Gastrocnemius medialis (tissue), 4 donors: ENCODE results near the gene RCAN2. TPM values are rescaled to one million over a fixed set of nuclear protein-coding genes. Genes with fewer than 3 reads are reported as not detected.

ENCODE experiments used
- ATAC-seq, 2 donors: fragments of 150-250 bp; one replicate each; pipeline ENCODE4 v1.9.1; 2016
- DNase-seq, 2 donors: peaks; one replicate each; pipeline ENCODE4 v3.0.0-alpha.2; 2019
- H3K27ac ChIP-seq, 4 donors: fragments of 200-600 bp; sonication (generic); 1 replicate in 1 of 4; 2 replicates in 3 of 4; pipeline ENCODE4 v1.5.1; 2016 to 2018; ENCODE audit warnings: mild to moderate bottlenecking in 2 of 4, moderate library complexity in 1 of 4
- H3K27me3 ChIP-seq, 3 donors: fragments of 200-600 bp; sonication (generic) in 2 of 3; 1 replicate in 1 of 3; 2 replicates in 2 of 3; pipeline versions ENCODE4 v1.5.1 to v1.6.0; 2016 to 2019; ENCODE audit warnings: mild to moderate bottlenecking in 1 of 3, moderate library complexity in 1 of 3
- H3K36me3 ChIP-seq, 2 donors: fragments of 200-600 bp; sonication (generic) in 1 of 2; one replicate each; pipeline ENCODE4 v1.5.1; 2017 to 2018
- H3K4me1 ChIP-seq, 2 donors: fragments of 200-600 bp; sonication (generic) in 1 of 2; one replicate each; pipeline ENCODE4 v1.5.1; 2016 to 2017; ENCODE audit warnings: mild to moderate bottlenecking in 2 of 2
- H3K4me3 ChIP-seq, 4 donors: fragments of 200-600 bp; sonication (generic) in 3 of 4; 1 replicate in 1 of 4; 2 replicates in 3 of 4; pipeline ENCODE4 v1.5.1; 2016 to 2019; ENCODE audit warnings: mild to moderate bottlenecking in 2 of 4
- H3K9me3 ChIP-seq, 3 donors: fragments of 200-600 bp; sonication (generic) in 2 of 3; 1 replicate in 1 of 3; 2 replicates in 2 of 3; pipeline ENCODE4 v1.5.1; 2016 to 2019
- POLR2A ChIP-seq, 2 donors: fragments of 450-650 bp; IDR thresholded peaks; one replicate each; pipeline ENCODE4 v1.6.1; 2017; ENCODE audit warnings: antibody characterized with exemption in 2 of 2, mild to moderate bottlenecking in 2 of 2, moderate library complexity in 2 of 2
- in situ Hi-C, 4 donors: fragments of 200-750 bp; cut with MboI; loops; one replicate each; pipeline versions ENCODE4 v1.15.0 to v1.8.0; 2017; ENCODE audit warnings: low sequenced_read_pairs in 4 of 4
- intact Hi-C: fragments of 100-400 bp; cut with DNase I; formaldehyde crosslinking; loops from one replicate; pipeline ENCODE4 v1.15.1; 2023; ENCODE audit warnings: low total_unique reads
- total RNA-seq, 4 donors: library from RNA; depleted of rRNA; stranded (reverse); fragments of >200 nt; gene quantifications; one replicate each; pipeline versions ENCODE4 v1.1.0 to v1.2.3, GENCODE V29; 2016
- TF ChIP-seq, protein P1 (sequence below), 5 experiments: fragments of 450-650 bp in 3 of 5; fragments of 200-600 bp in 2 of 5; sonication (generic) in 2 of 5; IDR thresholded peaks in 4 of 5; conservative IDR thresholded peaks in 1 of 5; 1 replicate in 4 of 5; 2 replicates in 1 of 5; pipeline ENCODE4 v1.5.1; 2016 to 2019; ENCODE audit warnings: antibody characterized with exemption in 5 of 5, mild to moderate bottlenecking in 3 of 5, moderate library complexity in 3 of 5

The RCAN2 gene
- total RNA-seq, 4 donors from 2014 or later, result 26.2 to 88.8 (median 43.2) TPM

- Histone ChIP-seq H3K4me1 (peaks cover 22 to 47% of the 10 kb centered on the region in 2 donors), H3K36me3 (no peaks in the 10 kb centered on the region), H3K4me3 (no peak overlapping the region), H3K9me3 (peaks cover 0 to 3% (median 0%) of the 10 kb centered on the region in 3 donors), H3K27ac (peak overlapping the region in 2 of 4 donors; percentile 23 to 55), H3K27me3 (no peaks in the 10 kb centered on the region)
- intact Hi-C loops, result no loop called here
- in situ Hi-C loops, result no loop called here
- ATAC-seq, result no peak
- TF ChIP-seq POLR2A (IDR thresholded peaks at IDR 0.05), result no peak
- TF ChIP-seq, protein P1, sequence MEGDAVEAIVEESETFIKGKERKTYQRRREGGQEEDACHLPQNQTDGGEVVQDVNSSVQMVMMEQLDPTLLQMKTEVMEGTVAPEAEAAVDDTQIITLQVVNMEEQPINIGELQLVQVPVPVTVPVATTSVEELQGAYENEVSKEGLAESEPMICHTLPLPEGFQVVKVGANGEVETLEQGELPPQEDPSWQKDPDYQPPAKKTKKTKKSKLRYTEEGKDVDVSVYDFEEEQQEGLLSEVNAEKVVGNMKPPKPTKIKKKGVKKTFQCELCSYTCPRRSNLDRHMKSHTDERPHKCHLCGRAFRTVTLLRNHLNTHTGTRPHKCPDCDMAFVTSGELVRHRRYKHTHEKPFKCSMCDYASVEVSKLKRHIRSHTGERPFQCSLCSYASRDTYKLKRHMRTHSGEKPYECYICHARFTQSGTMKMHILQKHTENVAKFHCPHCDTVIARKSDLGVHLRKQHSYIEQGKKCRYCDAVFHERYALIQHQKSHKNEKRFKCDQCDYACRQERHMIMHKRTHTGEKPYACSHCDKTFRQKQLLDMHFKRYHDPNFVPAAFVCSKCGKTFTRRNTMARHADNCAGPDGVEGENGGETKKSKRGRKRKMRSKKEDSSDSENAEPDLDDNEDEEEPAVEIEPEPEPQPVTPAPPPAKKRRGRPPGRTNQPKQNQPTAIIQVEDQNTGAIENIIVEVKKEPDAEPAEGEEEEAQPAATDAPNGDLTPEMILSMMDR (IDR thresholded peaks at IDR 0.05 in 4 of 5, conservative IDR thresholded peaks at IDR 0.05 in 1 of 5), result no peak
- no peak for DNase-seq
Measured at GRCh38 chr6:46453741-46454316, 37.4 kb downstream of the RCAN2 start.

- Histone ChIP-seq H3K27me3 (no peaks in the 10 kb centered on the region), H3K36me3 (no peaks in the 10 kb centered on the region), H3K4me3 (no peak overlapping the region), H3K27ac (peak overlapping the region in 3 of 4 donors; percentile 3 to 55 (median 23)), H3K9me3 (peaks cover 0 to 3% (median 0%) of the 10 kb centered on the region in 3 donors), H3K4me1 (peaks cover 22 to 47% of the 10 kb centered on the region in 2 donors)
- no peak for DNase-seq
- ATAC-seq, result no peak
- in situ Hi-C loops (no loop called here), intact Hi-C loops (no loop called here)
- TF ChIP-seq, protein P1 (IDR thresholded peaks at IDR 0.05 in 4 of 5, conservative IDR thresholded peaks at IDR 0.05 in 1 of 5), result no peak
- TF ChIP-seq POLR2A (IDR thresholded peaks at IDR 0.05), result no peak
Measured at GRCh38 chr6:46453216-46453615, 38.0 kb downstream of the RCAN2 start.

GRCh38 chr6:46452312-46452917, 38.8 kb downstream of the RCAN2 start:
- H3K27ac ChIP-seq, result peak overlapping the region in 3 of 4 donors; percentile 5 to 55 (median 23)

DNA sequence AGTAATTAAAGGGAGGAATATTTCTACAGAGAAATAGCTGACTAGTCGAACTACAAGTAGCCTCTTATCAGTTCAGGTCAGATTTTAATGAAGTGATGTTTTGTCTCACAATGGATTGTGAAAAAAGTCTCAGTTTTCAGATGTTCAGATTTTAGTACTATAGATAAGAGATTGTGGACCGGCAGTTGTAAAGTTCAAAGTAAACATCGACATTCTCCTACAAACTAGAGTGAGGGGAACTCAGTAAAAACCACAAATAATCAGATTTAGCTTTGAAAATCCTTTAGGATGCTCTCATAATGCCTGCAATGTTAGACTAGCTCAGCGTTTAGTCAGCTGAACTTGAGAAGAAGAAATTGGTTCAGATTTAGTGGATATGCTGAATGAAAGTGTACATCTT, 39.9 kb downstream of the RCAN2 start:
- ATAC-seq, result no peak
- no peaks in the 10 kb centered on the region for H3K36me3 ChIP-seq
- TF ChIP-seq, protein P1 (IDR thresholded peaks at IDR 0.05 in 4 of 5, conservative IDR thresholded peaks at IDR 0.05 in 1 of 5), result no peak
- TF ChIP-seq POLR2A (IDR thresholded peaks at IDR 0.05), result no peak
- in situ Hi-C loops, result no loop called here
- intact Hi-C loops, result no loop called here
- H3K9me3 ChIP-seq, result peaks cover 0 to 6% (median 0%) of the 10 kb centered on the region in 3 donors
- peaks cover 22 to 46% of the 10 kb centered on the region in 2 donors for H3K4me1 ChIP-seq
- no peak overlapping the region for H3K4me3 ChIP-seq
- H3K27ac ChIP-seq, result peak overlapping the region in 2 of 4 donors; percentile 23 to 55
- no peak for DNase-seq
- no peaks in the 10 kb centered on the region for H3K27me3 ChIP-seq

More at GRCh38 chr6:46452312-46452917, 38.8 kb downstream of the RCAN2 start:
- intact Hi-C loops, result no loop called here
- TF ChIP-seq, protein P1 (IDR thresholded peaks at IDR 0.05 in 4 of 5, conservative IDR thresholded peaks at IDR 0.05 in 1 of 5), result no peak
- no peak for TF ChIP-seq POLR2A (IDR thresholded peaks at IDR 0.05)
- Histone ChIP-seq H3K36me3 (no peaks in the 10 kb centered on the region), H3K9me3 (peaks cover 0 to 3% (median 0%) of the 10 kb centered on the region in 3 donors), H3K4me1 (peaks cover 22 to 47% of the 10 kb centered on the region in 2 donors), H3K4me3 (no peak overlapping the region), H3K27me3 (no peaks in the 10 kb centered on the region)
- in situ Hi-C loops, result no loop called here
- peak in 1 of 2 donors; percentile 21 for ATAC-seq
- DNase-seq, result no peak
